ENCODE results near the gene CDH8. TPM values are rescaled to one million over a fixed set of nuclear protein-coding genes. Genes with fewer than 3 reads are reported as not detected.

The CDH8 gene
- total RNA-seq, 1 donor from 2014 or later = 8.0 TPM

DNA sequence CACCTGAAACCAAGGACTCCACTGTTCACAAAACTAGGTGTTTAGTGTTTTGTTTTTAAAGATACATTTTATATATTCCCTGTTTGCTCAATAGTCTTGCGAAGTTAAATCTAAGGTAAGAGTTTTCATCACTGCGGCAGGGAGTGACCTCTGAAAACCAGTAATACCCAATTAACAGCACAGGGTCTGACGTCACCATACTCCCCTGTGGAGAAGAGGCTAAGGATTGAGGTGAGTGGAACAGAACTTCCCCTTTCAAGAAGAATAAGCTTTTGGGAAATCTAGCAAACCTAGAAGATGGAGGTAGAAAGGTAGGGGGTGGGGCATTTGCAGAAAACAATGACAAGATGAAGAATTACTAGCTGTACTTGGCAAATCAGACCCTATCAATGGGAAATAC, 120.7 kb downstream of the CDH8 start:
- no peaks in the 10 kb centered on the region for H3K9me3 Mint-ChIP-seq
- H3K27ac Mint-ChIP-seq = no peak overlapping the region
- TF ChIP-seq, protein P1, sequence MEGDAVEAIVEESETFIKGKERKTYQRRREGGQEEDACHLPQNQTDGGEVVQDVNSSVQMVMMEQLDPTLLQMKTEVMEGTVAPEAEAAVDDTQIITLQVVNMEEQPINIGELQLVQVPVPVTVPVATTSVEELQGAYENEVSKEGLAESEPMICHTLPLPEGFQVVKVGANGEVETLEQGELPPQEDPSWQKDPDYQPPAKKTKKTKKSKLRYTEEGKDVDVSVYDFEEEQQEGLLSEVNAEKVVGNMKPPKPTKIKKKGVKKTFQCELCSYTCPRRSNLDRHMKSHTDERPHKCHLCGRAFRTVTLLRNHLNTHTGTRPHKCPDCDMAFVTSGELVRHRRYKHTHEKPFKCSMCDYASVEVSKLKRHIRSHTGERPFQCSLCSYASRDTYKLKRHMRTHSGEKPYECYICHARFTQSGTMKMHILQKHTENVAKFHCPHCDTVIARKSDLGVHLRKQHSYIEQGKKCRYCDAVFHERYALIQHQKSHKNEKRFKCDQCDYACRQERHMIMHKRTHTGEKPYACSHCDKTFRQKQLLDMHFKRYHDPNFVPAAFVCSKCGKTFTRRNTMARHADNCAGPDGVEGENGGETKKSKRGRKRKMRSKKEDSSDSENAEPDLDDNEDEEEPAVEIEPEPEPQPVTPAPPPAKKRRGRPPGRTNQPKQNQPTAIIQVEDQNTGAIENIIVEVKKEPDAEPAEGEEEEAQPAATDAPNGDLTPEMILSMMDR (conservative IDR thresholded peaks at IDR 0.05) = no peak
- no peak overlapping the region for H3K4me3 Mint-ChIP-seq
- no peaks in the 10 kb centered on the region for H3K27me3 Mint-ChIP-seq
- no peaks in the 10 kb centered on the region for H3K36me3 Mint-ChIP-seq
- DNase-seq (ENCODE audit: extremely low spot score, unreplicated experiment) = no peak
- H3K4me1 Mint-ChIP-seq (ENCODE audit: unreplicated experiment) = no peaks in the 10 kb centered on the region

DNA sequence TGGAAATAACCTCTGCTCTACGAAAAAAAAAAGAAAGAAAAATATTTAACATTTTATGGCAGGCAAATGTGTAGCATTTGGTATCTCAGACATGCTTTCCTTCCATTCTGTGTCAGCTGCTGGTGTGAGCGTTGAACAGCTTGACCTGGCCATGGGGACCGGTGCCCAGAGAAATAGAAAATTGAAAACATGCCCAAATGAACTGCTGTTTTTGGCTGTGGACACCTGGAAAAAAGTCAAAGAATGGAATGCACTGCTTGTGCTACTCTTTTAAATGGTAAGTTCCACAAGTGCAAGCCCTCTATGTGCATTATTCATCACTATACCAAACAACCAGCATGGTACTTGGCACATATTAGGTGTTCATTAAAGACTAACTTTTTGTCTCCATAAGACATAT, 127.2 kb downstream of the CDH8 start:
- TF ChIP-seq, protein P1 (conservative IDR thresholded peaks at IDR 0.05) = no peak
- H3K9me3 Mint-ChIP-seq = no peaks in the 10 kb centered on the region
- no peak overlapping the region for H3K27ac Mint-ChIP-seq
- no peak for DNase-seq (ENCODE audit: extremely low spot score, unreplicated experiment)
- no peaks in the 10 kb centered on the region for H3K36me3 Mint-ChIP-seq
- no peaks in the 10 kb centered on the region for H3K27me3 Mint-ChIP-seq
- H3K4me3 Mint-ChIP-seq = no peak overlapping the region
- no peaks in the 10 kb centered on the region for H3K4me1 Mint-ChIP-seq (ENCODE audit: unreplicated experiment)

DNA sequence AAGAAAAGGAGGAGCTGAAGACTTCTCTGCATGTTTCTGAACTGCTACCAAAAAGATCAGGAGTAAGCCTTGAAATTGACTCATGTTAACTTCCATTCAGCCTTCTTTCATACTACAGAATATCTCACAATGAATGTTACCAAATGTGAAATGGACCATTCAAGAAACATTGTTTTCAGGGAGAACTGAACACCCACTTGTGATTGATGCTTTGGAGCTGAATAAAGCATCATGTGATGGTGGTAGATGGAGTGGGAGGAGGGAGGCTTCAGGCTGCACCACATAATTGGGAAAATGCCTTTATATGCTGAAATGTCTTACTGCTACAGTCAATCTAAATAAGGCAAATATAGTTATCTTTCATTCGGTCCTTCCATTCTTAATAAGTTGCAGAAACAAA, 127.8 kb downstream of the CDH8 start:
- Mint-ChIP-seq H3K27ac (no peak overlapping the region), H3K9me3 (no peaks in the 10 kb centered on the region), H3K4me3 (no peak overlapping the region), H3K36me3 (no peaks in the 10 kb centered on the region), H3K4me1 (ENCODE audit: unreplicated experiment) (no peaks in the 10 kb centered on the region), H3K27me3 (no peaks in the 10 kb centered on the region)
- TF ChIP-seq, protein P1 (conservative IDR thresholded peaks at IDR 0.05) = no peak
- DNase-seq (ENCODE audit: extremely low spot score, unreplicated experiment) = no peak

DNA sequence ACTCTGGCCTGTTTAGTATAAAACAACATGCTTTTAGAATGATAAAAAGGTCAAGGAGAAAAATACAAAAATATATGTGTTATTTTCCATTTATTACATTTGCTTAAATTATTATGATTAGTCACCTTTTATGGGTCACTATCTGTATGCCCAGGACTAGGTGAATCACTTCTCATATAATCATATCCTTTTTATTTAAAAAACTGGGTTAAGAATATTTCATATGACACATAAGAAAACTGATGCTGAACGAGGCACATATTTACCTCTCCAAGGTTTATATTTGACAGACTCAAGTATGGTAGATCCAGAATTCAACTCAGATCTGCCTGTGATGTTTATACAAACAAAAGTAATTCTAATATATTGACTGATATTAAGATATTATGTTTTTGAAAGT, 134.5 kb downstream of the CDH8 start:
- Mint-ChIP-seq H3K9me3 (no peaks in the 10 kb centered on the region), H3K27ac (no peak overlapping the region), H3K4me3 (no peak overlapping the region), H3K4me1 (ENCODE audit: unreplicated experiment) (no peaks in the 10 kb centered on the region), H3K36me3 (no peaks in the 10 kb centered on the region), H3K27me3 (no peaks in the 10 kb centered on the region)
- no peak for DNase-seq (ENCODE audit: extremely low spot score, unreplicated experiment)
- TF ChIP-seq, protein P1 (conservative IDR thresholded peaks at IDR 0.05) = no peak

DNA sequence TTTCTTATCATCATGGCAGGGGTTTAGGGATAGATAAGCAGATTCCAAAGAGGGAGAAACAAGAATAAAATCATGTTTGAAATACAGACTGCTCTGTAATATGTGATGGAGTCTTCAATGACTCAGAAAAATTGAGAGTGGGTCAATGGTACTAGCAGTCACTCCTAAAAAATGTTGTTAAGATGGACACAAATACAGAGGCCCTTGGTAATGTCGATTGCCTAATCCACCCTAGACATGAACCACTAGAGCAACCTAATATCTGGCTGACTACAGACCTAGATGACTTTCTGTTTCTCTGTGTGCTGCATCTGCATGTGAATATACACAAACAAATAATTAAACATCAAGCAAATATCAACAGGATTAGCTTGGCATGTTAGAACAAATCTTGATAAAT, 135.8 kb downstream of the CDH8 start:
- H3K27ac Mint-ChIP-seq = no peak overlapping the region
- TF ChIP-seq, protein P1 (conservative IDR thresholded peaks at IDR 0.05) = no peak
- H3K4me1 Mint-ChIP-seq (ENCODE audit: unreplicated experiment) = no peaks in the 10 kb centered on the region
- H3K4me3 Mint-ChIP-seq = no peak overlapping the region
- H3K36me3 Mint-ChIP-seq = no peaks in the 10 kb centered on the region
- no peak for DNase-seq (ENCODE audit: extremely low spot score, unreplicated experiment)
- no peaks in the 10 kb centered on the region for H3K27me3 Mint-ChIP-seq
- H3K9me3 Mint-ChIP-seq = no peaks in the 10 kb centered on the region

DNA sequence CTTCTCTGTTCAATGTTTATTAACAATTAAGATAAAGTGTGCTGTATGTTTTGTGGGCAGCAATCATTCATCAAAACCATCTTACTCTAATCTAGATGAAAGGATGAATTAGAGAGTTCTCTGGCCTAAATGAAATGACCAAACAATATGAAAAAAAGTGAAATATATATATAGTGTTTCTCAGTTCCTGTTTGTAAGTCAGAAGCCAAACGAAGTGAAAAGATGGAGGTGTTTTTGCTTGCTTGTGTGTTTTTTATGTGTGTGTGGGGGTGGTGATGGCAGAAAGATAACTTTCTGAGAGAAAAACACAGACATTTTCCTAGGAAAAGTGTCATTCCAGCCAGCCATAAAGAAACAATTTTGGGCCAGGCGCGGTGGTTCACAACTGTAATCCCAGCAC, 138.6 kb downstream of the CDH8 start:
- H3K36me3 Mint-ChIP-seq = no peaks in the 10 kb centered on the region
- H3K9me3 Mint-ChIP-seq = no peaks in the 10 kb centered on the region
- TF ChIP-seq, protein P1 (conservative IDR thresholded peaks at IDR 0.05) = no peak
- no peak overlapping the region for H3K4me3 Mint-ChIP-seq
- no peak overlapping the region for H3K27ac Mint-ChIP-seq
- H3K4me1 Mint-ChIP-seq (ENCODE audit: unreplicated experiment) = no peaks in the 10 kb centered on the region
- no peak for DNase-seq (ENCODE audit: extremely low spot score, unreplicated experiment)
- H3K27me3 Mint-ChIP-seq = no peaks in the 10 kb centered on the region
